ENCODE data around the gene LDHA. TPM values are rescaled to one million over a fixed set of nuclear protein-coding genes. Genes with fewer than 3 reads are reported as not detected.

Gene LDHA
- polyA plus RNA-seq, 2 of the 4 experiments (the other 2 are of a cell fraction) = 2,571 to 4,418 TPM

DNA sequence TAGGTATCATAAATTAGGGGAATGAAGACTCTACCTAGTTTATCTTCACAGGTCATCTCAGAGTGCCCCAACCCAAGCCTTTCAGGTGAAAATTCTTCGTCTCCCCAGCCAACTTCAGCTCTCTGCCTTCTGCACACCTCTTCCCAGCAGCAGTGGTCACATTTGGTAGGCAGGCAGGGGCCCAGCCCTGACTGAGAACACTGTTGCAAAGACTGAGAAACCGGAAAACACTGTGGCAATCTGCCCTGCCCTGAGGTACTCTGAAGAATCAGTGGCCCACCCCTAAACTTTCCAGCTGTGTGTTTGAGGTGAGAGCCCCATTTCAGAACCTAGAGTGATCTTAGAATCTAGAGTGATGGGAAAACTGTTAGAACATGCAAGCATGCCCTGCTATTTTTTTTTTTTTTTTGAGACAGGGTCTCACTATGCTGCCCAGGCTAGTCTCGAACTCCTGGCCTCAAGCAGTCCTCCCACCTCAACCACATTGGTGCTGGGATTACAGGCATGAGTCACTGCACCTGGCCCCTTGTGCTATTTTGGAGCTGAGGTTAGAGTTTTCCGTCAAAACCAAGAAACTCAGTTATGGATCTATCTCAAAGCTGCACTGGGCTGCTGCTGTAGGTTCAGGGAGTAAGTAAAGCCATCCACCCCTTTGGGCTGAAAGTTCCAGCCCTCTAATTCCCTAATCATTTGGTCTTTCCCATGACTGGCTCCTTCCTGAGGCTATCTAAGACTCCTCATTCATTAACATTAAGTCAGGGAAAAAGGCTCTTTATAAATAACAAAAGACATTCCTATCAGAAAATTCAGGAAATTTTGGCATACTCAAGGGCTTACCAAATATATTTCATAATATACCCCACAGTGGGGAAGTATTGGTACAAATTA lies 1.7 kb upstream of the LDHA start:
- H3K9me3 ChIP-seq = no peaks in the 10 kb centered on the region
- 89% methylated on average over 4 of the region's 4 CpGs for WGBS (ENCODE audit: missing lambda C conversion rate)
- POLR2A ChIA-PET = interaction anchor here (4.9 kb wide), 1 partner anchor 8 kb away, joined by 170 read pairs; no protein-coding TSS in a partner anchor
- TF ChIP-seq CHD4 (IDR thresholded peaks at IDR 0.05; ENCODE audit: borderline replicate concordance) = no peak
- no peak for TF ChIP-seq KDM1A (IDR thresholded peaks at IDR 0.05; ENCODE audit: low read depth)
- ATAC-seq (no peak), FAIRE-seq (no peak), DNase-seq (ENCODE audit: low read depth in 1 of 2, low spot score in 1 of 2) (no peak)
- H3K27ac ChIP-seq = peak overlapping the region; percentile 95 to 97
- H3K4me3 ChIP-seq = no peak overlapping the region
- CTCF ChIA-PET = no interaction called here
- H3K4me1 ChIP-seq = peaks cover 63% of the 10 kb centered on the region
- H3K4me2 ChIP-seq = peak overlapping the region; percentile 90

DNA sequence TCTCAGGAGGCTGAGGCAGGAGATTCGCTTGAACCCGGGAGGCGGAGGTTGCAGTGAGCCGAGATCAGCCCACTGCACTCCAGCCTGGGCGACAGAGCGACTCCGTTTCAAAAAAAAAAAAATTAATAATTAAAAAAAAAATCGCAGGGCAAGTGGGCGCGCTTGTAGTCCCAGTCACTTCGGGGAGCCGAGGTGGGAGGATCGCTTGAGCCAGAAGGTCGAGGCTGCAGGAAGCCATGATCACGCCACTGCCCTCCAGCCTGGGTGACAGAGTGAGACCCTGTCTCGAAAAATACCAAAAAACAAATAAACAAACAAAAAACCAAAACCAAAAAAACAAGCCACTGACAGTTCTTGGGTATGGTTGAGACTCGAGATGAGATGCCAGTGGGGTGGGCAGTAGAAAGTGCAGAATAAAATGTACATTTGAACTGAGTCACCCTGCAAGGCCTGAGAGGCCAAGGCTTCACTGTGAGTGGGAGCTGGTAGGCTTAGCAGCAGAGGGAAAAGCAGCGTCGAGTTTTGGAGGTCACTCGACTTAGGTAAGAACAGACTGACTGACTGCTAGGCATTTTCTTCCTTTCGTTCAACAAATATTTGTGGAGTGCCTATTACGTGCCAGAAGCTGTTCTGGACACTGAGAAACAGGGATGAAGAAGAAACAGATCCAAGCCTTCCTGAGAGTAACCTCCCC lies 635 bp upstream of the LDHA start:
- FAIRE-seq (no peak), ATAC-seq (peak; percentile 31 to 45), DNase-seq (ENCODE audit: low read depth in 1 of 2, low spot score in 1 of 2) (peak in 1 of 2 experiments; percentile 24)
- ChIA-PET CTCF (interaction anchor here (4.2 kb wide), 1 partner anchor 10 kb away, joined by 18 read pairs; no protein-coding TSS in a partner anchor), POLR2A (interaction anchor here (0.6 to 4.9 kb wide), 22 partner anchors 10 to 465 kb away, joined by 3 to 170 read pairs (median 4); partner anchors contain the start of genes GTF2H1, HPS5, TSG101 and UEVLD)
- H3K9me3 ChIP-seq = no peaks in the 10 kb centered on the region
- H3K4me1 ChIP-seq = peaks cover 68% of the 10 kb centered on the region
- 62% methylated on average over 22 of the region's 22 CpGs for WGBS (ENCODE audit: missing lambda C conversion rate)
- H3K4me2 ChIP-seq = peak overlapping the region; percentile 90
- TF ChIP-seq HOXB13 (CRISPR knock-in tag; IDR thresholded peaks at IDR 0.05; ENCODE audit: low read depth) (peak; percentile 86), NR3C1 (IDR thresholded peaks at IDR 0.05) (no peak), FOSL2 (IDR thresholded peaks at IDR 0.05) (no peak), FOSL2 (CRISPR knock-in tag; IDR thresholded peaks at IDR 0.05) (peak; percentile 19; the same call in 1 of the 2 replicates), ZNF302 (CRISPR knock-in tag; IDR thresholded peaks at IDR 0.05) (peak; percentile 69; the same call in 1 of the 2 replicates)
- H3K4me3 ChIP-seq = peak overlapping the region; percentile 97; the same call in 2 of the 3 replicates
- H3K27ac ChIP-seq = peak overlapping the region; percentile 95 to 97

- H3K4me1 ChIP-seq = peaks cover 71% of the 10 kb centered on the region
- H3K4me3 ChIP-seq = peak overlapping the region; percentile 97
- FAIRE-seq (no peak), ATAC-seq (peak; percentile 3; a peak in 5 of 6 replicates), DNase-seq (ENCODE audit: low read depth in 1 of 2, low spot score in 1 of 2) (peak; percentile 17 to 21)
- TF ChIP-seq KDM5A (IDR thresholded peaks at IDR 0.05) (0 out of 2 replicates have a peak, but pooled peaks have one; percentile 18), MAFK (IDR thresholded peaks at IDR 0.05; ENCODE audit: partially characterized antibody) (no peak), CBX8 (IDR thresholded peaks at IDR 0.05) (no peak), RAD21 (conservative IDR thresholded peaks at IDR 0.05 in 1 of 2, IDR thresholded peaks at IDR 0.05 in 1 of 2) (no peak), USF2 (IDR thresholded peaks at IDR 0.05) (no peak)
- TF ChIP-seq, protein P1, sequence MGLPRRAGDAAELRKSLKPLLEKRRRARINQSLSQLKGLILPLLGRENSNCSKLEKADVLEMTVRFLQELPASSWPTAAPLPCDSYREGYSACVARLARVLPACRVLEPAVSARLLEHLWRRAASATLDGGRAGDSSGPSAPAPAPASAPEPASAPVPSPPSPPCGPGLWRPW (IDR thresholded peaks at IDR 0.05) = no peak
- no peaks in the 10 kb centered on the region for H3K9me3 ChIP-seq
- peak overlapping the region; percentile 95 to 97 for H3K27ac ChIP-seq
- WGBS (ENCODE audit: missing lambda C conversion rate) = 2% methylated on average over 35 of the region's 36 CpGs
- CTCF ChIA-PET = interaction anchor here (0.6 to 4.2 kb wide), 8 partner anchors 11 to 280 kb away, joined by 3 to 18 read pairs (median 4); no protein-coding TSS in a partner anchor
- H3K4me2 ChIP-seq = peak overlapping the region; percentile 90
- POLR2A ChIA-PET = interaction anchor here (0.9 to 4.9 kb wide), 15 partner anchors 10 to 239 kb away, joined by 3 to 170 read pairs (median 6); partner anchors contain the start of genes GTF2H1, HPS5, SPTY2D1 and TSG101
Observed at GRCh38 chr11:18394928-18395734, 768 bp downstream of the LDHA start.

Measured in A549 (cell line).